NOMO-1 treated with DMSO at 0.1 percent for 48 hours (cell line): ENCODE data around the gene OR13J1.

Experiments used
- DNase-seq: peaks from one replicate; lab custom pipeline; 2025; ENCODE audit not compliant: unreplicated experiment; lab: John Stamatoyannopoulos, UW

OR13J1 gene

GRCh38 chr9:35859990-35860339 is 10.2 kb downstream of the OR13J1 start:
- no peak for DNase-seq

DNA sequence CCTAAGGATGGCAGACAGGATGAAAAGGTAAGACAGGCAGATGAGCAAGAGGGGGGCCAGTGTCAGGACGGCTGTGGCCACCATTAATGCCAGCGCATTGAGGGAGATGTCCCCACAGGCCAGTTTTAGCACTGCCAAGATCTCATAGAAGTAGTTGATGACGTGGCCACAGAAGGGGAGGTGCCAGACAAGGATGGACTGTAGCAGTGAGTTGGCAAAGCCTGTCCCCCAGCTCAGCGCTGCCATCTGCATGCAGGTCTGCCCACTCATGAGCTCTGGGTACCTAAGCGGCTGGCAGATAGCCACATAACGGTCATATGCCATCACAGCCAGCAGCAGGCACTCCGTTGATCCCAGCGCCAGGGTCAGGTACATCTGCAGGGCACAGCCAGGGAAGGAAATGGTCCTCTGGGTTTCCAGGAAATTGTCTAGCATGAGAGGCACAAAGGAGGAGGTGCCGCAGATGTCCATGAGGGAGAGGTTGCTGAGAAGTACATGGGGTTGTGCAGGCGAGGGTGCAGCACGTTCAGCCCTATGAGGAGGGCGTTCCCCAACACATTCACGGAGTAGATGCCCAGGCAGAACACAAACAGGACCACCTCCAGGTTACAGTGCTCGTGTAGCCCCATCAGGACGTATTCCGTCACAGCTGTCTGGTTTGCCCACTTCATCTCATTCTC is 10.8 kb downstream of the OR13J1 start:
- no peak for DNase-seq

GRCh38 chr9:35858458-35858857 is 11.7 kb downstream of the OR13J1 start:
- no peak for DNase-seq

- DNase-seq: no peak
Measured at GRCh38 chr9:35856882-35857281, 13.3 kb downstream of the OR13J1 start.

DNA sequence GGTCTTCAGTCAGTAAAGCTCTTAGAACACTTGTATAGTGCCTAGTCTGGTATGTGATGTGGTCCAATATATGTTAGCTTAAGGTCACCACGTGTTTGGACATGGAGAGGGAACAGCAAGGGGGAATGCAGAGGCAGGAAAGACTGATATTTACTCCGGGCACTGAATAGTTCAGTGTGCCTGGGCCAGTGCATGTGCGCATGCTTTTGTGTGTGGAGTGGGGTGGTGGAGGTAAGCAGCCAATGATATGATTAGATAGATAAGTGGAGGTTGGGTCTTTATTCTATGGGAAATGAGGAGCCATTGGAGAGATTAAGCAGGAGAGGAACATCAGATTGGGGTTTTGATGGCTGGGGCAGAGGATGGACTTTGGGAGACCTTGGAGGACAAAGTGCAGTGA is 14.0 kb downstream of the OR13J1 start:
- no peak for DNase-seq

GRCh38 chr9:35854091-35854762 is 16.0 kb downstream of the OR13J1 start:
- DNase-seq: no peak

DNA sequence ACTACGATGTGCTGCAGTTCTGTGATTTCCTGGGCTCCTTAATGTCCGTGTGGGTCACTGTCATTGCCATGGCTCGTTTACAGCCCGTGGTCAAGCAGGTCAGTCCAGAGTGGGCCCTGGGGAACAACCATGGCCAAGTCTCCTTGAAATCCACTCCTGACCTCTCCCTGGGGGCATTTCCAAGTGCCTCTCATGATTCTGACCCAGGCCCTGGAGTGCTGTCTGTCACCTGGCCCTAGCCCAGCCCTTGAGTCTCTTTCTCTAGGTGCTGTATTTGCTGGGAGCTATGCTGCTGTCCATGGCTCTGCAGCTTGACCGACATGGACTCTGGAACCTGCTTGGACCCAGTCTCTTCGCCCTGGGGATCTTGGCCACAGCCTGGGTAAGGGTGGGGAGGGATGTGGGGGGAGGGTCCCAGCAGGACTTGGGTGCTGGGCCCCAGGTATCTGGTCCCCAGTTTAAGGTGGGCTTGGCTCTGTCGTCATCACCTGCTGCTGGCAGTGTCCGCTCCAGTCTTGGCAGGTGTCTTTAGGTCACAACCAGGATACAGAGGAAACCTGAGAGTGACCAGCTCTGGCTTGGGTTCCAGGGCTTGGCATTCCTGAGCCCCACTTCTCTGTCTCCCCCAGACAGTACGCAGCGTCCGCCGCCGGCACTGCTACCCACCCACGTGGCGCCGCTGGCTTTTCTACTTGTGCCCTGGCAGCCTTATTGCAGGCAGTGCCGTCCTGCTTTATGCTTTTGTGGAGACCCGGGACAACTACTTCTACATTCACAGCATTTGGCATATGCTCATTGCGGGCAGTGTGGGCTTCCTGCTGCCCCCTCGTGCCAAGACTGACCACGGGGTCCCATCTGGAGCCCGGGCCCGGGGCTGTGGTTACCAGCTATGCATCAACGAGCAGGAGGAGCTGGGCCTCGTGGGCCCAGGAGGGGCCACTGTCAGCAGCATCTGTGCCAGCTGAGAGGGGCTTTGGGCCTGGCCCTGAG is 17.0 kb downstream of the OR13J1 start:
- no peak for DNase-seq

GRCh38 chr9:35852267-35852815 is 17.9 kb downstream of the OR13J1 start:
- DNase-seq: no peak

DNA sequence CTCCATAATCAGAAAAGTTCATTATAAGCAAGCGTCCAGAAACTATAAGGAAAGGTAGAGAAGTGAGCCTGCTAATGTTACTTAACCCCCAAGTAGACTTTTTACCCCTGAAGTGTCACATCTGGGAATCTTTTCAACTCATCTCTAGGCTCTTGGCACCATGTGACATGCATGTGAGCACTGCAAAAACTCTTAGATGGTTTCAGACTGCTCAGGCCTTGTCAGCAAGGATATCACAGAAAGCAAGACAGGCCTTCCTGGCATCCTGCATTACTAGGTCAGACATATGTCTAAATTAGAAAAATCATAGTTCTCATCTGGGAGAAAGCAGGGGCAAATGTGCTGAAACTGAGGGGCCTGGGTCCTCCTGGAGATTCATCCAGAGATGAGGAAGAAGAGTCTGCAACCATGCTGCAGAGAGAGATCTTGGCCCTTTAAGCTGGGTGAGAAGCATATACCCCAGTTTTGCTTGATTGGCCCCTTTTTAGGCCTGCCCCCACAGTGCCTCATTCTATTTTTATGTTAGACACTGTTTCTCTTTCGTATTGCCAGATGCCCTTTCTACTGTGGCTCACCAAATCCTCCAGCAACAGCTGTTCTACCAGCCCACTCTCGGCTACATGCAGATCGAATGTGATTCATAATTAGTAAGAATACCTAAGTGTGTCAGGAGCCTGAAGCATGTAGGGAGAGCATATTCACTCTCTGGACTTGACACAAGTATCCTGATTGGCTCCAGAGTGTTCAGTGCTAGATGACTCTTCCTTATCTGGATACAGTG is 22.2 kb downstream of the OR13J1 start:
- DNase-seq: no peak

GRCh38 chr9:35845824-35846771 is 24.1 kb downstream of the OR13J1 start:
- DNase-seq: no peak

DNA sequence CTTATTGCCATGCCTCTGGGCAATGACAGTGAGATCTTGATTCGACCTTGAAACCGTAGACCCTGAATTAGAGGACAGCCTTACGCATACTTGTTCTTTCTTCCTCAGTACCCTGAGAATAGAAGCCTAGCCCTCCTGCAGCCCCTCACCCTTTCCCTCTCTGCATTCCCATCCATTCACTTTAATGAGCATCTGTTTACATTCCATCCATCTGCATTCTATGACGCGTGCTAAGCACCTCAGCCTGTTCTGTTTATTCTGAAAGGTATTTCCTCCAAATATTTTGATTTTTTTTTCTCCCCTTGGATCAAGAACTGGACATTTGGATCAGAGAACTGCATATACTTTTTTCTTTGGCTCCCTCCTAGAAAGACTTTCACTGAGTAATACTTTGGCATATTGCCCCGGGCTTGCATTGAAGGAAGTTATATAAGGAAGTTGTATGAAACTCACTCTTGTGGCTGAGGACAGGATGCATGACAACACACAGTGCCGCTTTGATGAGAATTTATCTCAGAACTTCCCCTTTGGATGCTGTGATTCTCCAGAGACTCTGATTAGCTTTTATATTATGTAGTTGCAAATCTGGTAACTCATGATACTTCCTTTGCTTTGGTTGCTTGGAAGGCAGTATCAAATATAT is 25.5 kb downstream of the OR13J1 start:
- DNase-seq: peak; percentile 99

GRCh38 chr9:35842795-35843194 is 27.4 kb downstream of the OR13J1 start:
- no peak for DNase-seq

- no peak for DNase-seq
Measured at GRCh38 chr9:35842020-35842745, 28.0 kb downstream of the OR13J1 start.

DNA sequence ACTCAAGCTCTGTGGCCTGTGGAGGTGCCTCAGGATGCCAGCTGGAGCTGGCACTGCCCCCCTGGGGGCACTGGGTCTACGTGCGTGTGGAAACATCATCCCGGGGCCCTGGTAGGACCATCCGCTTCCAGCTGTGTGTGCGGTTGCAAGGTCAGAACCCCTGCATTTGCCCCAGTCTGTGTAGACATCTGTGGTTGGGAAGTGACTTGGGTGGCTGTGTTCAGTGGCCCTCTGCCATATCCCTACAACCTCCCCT is 28.6 kb downstream of the OR13J1 start:
- no peak for DNase-seq

DNA sequence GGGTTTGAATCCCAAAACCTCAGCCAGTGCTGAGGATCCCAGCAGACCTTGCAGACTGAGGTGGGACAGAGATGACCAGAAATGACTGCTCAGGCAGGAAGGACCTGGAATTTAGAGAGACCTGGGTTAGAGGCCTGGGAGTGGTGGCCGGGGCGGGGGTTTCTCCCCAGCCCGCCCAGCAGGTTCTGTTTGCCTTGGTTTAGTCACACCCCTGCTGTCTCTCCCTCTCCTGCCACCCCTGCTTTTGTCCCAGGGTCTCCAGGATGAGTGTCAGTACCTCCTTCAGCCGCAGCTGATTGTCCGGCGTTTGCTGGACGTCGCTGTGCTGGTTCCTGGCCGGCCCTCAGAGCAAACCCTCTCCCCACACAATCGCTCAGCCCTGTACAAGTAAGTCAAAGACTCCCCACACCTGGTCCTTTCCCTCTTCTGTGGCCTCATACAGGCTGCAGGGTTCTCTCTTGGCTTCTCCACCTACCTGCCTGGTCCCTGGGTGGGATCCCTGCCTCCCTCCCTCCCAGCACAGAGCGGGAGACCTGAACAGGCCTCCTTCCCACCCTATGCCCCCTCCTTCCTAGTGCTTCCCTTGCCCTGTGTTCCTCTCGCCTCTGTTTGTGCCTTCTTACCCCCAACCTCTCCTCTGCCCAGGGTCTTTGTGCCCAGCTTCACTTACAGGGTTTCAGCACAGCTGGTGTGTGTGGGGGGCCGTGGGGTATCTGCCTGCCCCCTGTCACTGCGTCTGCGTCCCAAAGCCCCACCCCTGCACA is 29.1 kb downstream of the OR13J1 start:
- DNase-seq: no peak

- DNase-seq: no peak
Measured at GRCh38 chr9:35839926-35840325, 30.3 kb downstream of the OR13J1 start.

GRCh38 chr9:35836595-35836994 is 33.6 kb downstream of the OR13J1 start:
- DNase-seq: no peak

DNA sequence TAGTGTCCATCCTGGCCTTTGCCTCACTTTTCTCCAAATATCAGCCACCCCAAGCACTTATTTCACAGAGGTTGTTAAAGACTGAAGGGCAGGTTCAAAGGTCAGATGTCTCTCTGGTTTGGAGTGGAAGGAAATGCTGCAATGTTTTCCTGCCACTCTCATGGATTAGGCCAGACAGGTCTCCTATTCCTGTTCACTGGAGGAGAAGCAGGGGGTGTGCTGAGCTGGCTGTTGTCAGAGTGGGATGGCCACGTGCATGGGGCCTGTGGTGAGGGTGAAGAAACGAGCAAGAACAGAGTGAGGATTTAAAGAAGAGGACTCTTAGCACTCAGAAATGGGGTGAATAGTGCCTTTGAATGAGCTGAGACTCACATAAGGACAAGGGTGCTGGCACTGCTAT is 34.4 kb downstream of the OR13J1 start:
- DNase-seq: no peak
